Stimulated activated CD4-positive, alpha-beta T cell treated with anti-CD3 and anti-CD28 coated beads, Interleukin-4, amount 100 ng/mL, for 1 hour (primary cell): ENCODE results near the gene BCAT1.
"Not testable (repeated sequence)": the region's sequence is repeated elsewhere in the genome, so short reads cannot be mapped to it uniquely, and the experiment has no call there.

ENCODE experiments used
- DNase-seq: peaks from one replicate; pipeline ENCODE4 v3.0.0-alpha.2; 2020

Gene BCAT1

GRCh38 chr12:24898185-24898584 is 50.7 kb downstream of the BCAT1 start:
- no peak for DNase-seq

GRCh38 chr12:24896171-24896570 is 52.7 kb downstream of the BCAT1 start:
- DNase-seq, result no peak

DNA sequence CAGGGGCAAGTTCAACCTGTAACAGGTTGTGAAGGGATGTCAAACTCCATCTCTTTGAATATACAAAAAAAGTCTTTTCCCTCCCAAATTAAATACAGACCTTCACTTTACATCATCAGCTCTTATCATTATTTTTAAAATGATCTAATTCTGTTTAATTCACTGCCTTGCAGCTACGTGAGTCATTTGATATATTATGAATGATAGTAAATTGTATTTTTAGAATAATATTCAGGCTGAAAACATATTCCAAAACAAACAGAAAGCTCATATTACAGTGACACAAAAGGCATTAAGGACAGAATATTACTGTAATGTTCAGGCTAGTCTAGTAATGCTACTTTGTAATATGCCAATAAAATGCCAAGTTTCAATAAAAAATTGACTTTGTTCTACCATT is 53.3 kb downstream of the BCAT1 start:
- no peak for DNase-seq

DNA sequence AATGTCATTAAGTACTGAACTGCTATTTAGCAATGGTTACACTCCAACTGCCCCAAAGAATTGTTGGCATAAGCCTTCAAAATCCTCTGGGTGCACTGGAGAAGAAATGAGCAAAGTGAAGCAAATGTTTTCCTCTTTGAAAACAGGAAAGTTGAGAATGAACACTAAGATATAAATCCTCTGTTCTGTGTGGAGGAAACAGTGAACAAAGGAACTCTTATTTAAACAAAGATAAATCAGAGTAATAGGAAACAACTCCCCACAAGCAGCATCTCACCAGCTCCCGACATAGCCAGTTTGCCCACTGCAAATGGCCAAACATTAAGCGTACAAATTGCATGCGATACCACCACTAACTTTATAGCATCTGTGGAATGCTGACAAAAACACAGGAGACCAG is 54.0 kb downstream of the BCAT1 start:
- DNase-seq, result no peak

DNA sequence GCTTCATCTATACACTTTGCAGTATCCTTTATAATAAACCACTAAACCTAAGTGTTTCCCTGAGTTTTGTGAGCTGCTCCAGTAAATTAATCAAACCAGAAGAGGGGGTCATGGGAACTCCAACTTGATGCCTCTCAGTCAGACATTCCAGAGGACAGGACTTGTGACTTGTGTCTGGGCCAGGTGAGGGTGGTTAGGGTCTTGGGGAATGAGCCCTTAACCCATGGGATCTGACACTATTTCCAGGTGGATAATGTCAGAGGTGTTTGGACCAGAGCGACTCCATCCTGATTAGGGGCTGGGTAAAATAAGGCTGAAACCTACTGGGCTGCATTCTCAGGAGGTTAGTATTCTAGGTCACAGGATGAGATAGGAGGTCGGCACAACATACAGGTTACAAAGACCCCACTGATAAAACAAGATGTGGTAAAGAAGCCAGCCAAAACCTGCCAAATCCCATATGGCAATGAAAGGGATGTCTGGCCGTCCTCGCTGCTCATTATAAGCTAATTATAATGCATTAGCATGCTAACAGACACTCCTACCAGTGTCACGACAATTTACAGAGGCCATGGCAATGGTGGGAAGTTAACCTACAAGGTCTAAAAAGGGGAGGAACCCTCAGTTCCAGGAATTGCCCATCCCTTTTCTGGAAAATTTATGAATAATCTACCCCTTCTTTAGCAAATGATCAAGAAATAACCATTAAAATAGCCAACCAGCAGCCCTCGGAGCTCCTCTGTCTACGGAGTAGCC is 58.7 kb downstream of the BCAT1 start:
- DNase-seq, result no peak

DNA sequence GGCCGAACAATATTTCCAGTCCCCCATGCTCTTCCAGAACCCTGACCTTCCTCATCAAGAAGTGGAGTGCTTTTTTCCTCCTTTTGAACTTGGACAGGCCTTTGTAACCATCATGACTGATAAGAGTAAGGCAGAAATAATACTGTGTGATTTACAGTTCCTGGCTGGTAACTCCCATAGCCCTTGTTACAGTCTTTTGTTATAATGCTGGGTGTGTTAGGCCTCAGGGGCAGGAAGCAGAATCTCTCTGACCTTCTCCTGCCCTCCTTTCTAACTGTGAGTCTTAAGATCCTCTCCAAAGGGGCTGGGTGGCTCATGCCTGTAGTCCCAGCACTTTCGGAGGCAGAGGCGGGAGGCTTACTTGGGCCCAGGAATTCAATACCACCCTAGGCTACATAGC is 59.5 kb downstream of the BCAT1 start:
- DNase-seq, result no peak

DNA sequence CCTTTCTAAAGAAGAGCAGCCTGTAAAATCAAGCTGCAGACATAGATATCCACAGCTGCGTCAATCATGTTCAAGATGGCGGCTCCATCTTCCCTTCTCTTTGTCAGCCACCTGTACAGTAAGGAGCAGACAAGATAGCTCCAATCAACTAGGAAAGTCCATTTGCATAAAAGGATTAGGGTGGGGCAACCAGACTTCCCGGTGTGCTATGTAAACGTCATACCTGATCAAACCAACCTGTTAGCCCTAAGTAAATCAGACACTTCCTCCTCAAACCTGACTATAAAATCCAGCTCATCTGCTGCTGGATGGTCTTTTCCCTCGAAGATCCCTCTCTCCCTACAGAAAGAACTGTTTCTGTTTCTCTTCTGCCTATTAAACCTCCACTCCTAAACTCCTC is 60.1 kb downstream of the BCAT1 start:
- no peak for DNase-seq

- DNase-seq, result no peak
These were observed 64.0 kb downstream of the BCAT1 start for GRCh38 chr12:24884911-24885310.

DNA sequence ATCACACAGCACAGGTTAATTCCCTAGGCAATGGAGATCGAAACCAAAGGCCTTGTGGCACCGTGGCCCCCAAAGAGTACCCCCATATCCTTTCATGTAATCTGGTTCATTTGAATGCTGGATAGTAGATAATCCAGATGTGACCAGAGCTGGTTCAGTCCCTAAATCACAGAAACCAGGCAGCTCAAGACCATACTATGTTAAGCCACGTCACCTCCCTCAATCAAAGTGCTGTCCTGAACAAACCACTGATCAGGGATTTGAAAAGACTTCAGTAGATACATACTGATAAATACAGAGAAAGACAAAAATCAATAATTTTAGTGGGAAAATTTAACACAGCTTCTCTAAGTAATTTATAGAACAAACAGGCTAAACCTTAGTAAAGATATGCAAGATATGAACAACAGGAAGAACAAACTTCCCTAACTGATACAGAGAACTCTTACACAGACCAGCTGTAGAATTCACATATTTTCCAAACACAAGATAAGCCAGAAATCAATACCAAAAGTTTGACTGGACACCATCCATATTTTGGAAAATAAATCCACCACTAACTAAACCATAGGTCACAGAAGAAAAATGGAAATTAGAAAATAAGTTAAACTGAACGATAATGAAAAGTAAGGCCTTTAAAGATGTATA is 67.1 kb downstream of the BCAT1 start:
- DNase-seq, result no peak

- no peak for DNase-seq
These were observed 67.7 kb downstream of the BCAT1 start for GRCh38 chr12:24881227-24881626.

DNA sequence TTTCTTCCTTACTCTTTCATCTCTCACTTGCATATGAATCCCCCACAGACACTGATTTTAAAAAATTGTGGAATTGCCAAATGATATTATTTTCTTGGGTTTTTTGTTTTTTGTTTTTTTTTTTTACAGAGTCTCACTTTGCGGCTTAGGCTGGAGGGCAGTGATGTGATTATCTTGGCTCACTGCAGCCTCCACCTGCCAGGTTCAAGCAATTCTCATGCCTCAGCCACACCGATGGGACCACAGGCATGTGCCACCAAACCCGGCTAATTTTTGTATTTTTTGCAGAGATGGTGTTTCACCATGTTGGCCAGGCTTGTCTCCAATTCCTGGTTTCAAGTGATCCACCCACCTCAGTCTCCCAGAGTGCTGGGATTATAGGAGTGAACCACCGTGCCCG is 68.2 kb downstream of the BCAT1 start:
- no peak for DNase-seq

DNA sequence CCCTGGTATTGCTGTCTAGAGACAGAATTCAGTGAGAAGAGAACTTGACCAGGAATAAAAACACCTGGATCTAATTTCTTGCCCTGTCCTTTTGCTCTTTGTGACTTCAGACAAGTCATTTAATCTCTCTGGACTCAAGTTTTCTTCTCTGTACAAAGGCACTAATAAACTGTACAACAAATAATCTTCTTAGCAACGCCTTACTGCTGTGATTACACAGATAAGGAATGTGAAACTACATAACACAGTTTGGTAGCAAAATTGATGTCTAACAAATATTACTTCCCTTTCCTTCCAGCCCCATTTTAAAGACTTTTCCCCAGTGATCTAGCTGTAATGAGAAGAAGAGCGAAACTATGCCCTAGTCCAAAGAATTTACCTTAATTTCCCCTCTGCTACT is 69.3 kb downstream of the BCAT1 start:
- DNase-seq, result no peak

DNA sequence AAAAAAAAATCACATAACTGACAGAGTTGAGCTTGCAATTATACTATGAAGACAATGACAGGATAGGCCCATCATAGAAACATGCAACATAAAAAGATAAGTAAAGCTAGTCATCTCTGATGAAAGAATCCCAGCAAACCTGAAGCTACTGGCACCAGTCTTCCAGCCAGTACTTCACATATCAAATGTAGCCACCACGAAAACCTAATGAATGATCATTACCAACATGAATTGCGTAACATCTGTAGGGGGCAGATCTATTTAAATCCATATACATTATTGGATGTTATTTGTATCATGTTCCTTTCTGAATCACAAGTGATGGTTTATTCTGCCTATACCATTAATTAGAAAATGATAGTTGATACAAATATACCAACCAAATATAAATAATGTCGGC is 73.9 kb downstream of the BCAT1 start:
- no peak for DNase-seq

- DNase-seq, result no peak
These were observed 76.7 kb downstream of the BCAT1 start for GRCh38 chr12:24872211-24872610.

- DNase-seq, result not testable (repeated sequence)
These were observed 82.8 kb downstream of the BCAT1 start for GRCh38 chr12:24866139-24866538.

GRCh38 chr12:24864796-24865125 is 84.1 kb downstream of the BCAT1 start:
- no peak for DNase-seq

GRCh38 chr12:24861766-24862540 is 86.9 kb downstream of the BCAT1 start:
- DNase-seq, result no peak

DNA sequence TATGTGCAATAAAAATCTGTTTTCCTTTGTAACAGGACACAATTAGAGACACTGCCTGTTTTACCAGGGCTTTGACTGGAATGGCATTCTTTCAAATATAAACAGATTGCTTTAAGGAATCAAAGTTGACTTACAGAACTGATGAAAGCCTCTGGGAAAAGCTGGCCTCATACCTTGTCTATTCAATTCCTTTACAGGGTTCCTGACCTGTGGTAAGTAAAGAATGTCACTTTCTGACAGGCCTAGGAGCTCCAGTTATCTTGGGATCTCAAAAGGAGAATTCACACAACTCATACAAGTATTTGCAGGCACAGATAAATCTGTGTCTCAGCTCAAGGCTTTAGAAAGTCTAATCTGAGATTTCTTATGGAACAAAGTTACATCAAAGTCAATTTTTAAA is 88.4 kb downstream of the BCAT1 start:
- no peak for DNase-seq

GRCh38 chr12:24856541-24856940 is 92.4 kb downstream of the BCAT1 start:
- DNase-seq, result no peak

DNA sequence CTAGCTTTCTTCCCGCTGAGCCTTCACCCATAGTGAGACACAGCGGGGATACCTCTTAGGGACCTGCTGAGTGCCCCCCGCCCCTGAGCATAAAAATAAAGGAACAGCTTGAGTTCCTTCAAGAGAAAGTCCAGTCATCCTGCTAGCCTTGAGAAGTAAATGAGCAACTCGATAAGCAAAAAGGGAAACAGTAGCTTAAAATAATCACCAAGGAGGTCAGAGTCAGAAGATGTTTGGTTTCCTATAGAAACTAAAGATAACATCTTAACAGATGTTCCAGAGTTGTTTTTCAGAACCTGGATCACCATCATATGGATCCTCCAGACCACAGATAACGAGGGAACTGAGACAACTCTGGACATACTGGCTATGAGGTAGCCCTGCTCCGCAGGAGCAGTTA is 94.0 kb downstream of the BCAT1 start:
- no peak for DNase-seq

- no peak for DNase-seq
These were observed 94.9 kb downstream of the BCAT1 start for GRCh38 chr12:24854017-24854416.

DNA sequence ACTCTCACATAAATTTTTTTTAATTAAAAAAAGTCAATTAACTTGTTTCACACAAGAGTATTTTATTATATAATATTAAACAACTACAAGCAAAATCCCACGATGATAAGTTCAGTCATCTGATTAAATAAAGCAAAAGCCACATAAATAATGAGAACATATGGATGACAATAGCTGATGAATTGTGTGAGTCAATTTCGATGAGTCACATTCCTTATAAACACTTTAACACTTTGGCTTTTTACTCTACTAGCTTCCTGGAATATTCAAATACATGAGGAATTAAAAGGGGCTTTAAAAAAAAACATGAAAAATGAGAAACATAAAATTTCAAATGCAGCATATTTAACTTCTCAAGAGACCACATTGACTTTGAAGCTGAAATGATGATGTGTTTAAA is 95.3 kb downstream of the BCAT1 start:
- DNase-seq, result no peak

DNA sequence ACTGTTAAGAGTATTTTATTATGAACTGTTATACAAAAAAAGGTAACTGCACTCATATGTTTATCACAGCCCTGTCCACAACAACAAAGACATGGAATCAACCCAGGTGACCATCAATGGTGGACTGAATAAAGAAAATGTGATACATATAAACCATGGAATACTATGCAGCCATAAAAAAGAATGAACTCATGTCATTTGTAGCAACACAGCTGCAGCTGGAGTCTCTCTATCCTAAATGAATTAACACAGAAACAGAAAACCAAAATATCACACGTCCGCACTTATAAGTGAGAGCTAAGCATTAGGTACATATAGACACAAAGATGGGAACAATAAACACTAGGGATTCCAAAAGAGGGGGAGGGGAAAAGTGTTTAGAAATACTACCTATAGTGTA is 95.8 kb downstream of the BCAT1 start:
- DNase-seq, result no peak

DNA sequence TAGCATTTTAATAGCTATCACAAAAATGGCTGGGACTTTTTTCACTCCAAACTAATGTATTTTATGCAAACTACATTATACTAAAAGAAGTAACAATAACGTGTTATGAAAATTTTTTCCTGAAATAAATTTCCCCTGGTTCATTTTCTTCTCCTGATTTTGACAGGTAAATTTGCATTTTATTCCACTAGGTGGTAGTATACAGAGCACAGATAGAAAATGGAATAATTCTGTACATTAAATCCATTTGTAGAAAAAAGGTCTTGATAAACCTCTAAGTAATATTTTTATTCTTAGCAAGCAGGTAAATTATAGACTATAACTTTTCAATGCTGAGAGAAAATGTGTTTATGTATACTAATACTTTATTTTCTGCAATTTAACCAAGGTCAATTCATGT is 96.5 kb downstream of the BCAT1 start:
- DNase-seq, result no peak
